VCaP (cell line): ENCODE data around the gene PTAR1.

ENCODE experiments used
- H3K27ac ChIP-seq: fragments of 450-650 bp; 2 replicates; pipeline ENCODE4 v1.5.1; 2017
- TF ChIP-seq, protein P1 (sequence below): fragments of 450-650 bp; conservative IDR thresholded peaks from 2 replicates; pipeline ENCODE4 v1.5.1; 2017; ENCODE audit warnings: mild to moderate bottlenecking, moderate library complexity

PTAR1 gene

DNA sequence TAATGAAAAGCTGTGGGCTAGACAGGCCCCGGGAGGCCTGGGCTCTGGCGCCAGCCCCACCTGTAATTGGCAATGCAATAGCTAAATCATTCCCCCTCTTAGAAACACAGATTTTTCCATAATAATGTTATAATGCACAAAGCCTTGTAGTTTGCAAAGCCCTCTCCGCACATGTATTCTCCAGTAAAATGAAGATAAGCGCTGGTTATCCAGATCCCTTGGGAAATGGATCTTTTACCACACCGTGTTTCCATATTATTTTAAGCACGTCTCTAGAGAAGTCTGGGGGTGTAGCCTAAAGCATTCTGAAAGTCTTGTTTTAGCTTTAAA is 86.5 kb downstream of the PTAR1 start:
- TF ChIP-seq, protein P1, sequence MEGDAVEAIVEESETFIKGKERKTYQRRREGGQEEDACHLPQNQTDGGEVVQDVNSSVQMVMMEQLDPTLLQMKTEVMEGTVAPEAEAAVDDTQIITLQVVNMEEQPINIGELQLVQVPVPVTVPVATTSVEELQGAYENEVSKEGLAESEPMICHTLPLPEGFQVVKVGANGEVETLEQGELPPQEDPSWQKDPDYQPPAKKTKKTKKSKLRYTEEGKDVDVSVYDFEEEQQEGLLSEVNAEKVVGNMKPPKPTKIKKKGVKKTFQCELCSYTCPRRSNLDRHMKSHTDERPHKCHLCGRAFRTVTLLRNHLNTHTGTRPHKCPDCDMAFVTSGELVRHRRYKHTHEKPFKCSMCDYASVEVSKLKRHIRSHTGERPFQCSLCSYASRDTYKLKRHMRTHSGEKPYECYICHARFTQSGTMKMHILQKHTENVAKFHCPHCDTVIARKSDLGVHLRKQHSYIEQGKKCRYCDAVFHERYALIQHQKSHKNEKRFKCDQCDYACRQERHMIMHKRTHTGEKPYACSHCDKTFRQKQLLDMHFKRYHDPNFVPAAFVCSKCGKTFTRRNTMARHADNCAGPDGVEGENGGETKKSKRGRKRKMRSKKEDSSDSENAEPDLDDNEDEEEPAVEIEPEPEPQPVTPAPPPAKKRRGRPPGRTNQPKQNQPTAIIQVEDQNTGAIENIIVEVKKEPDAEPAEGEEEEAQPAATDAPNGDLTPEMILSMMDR = no peak
- peak overlapping the region; percentile 88 for H3K27ac ChIP-seq

- H3K27ac ChIP-seq = peak overlapping the region; percentile 88
Measured at GRCh38 chr9:69672596-69673310, 87.1 kb downstream of the PTAR1 start.

DNA sequence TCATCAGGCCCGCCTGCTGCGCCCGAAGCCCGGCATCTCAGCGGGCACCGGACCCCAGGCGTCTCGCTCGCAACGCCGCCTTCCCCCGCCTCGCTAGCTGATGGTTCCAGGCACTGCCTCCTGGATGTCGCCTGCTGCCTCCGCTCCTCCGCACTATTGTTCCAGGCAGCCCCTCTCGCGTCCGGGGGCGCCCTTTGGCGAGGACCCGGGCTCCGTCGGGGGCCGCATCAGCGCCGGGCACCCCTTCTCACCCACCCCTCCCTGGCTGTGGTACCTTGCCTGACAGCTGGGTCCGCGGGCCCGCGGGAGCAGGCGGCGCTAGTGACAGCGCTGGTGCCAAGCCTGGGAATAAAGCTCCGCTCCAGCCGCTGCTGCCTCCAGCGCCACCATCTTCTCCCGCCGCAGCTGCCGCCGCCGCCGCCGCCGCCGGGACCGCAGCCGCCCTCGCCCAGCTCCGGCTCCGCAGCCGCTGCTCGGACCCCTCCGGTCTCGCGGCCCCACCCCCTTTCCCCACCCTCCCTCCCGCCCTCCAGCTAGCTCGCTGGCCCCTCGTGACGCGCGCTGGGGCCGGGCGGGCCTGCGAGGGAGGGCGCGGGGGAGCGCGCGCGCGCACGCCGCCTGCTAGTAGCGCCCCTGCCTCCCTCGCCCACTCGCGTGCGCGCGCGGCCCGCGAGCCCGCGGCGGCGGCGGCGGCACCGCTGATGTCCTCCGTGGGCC is 87.8 kb downstream of the PTAR1 start, which contains the start of gene APBA1:
APBA1 (minus strand) TSS at position 493 of the 717 bp plus-strand sequence.
- peak within 1 kb of the TSS; percentile 88 for H3K27ac ChIP-seq
- TF ChIP-seq, protein P1 = no peak

More at GRCh38 chr9:69672596-69673310, 87.1 kb downstream of the PTAR1 start:
- TF ChIP-seq, protein P1 = peak; percentile 92

DNA sequence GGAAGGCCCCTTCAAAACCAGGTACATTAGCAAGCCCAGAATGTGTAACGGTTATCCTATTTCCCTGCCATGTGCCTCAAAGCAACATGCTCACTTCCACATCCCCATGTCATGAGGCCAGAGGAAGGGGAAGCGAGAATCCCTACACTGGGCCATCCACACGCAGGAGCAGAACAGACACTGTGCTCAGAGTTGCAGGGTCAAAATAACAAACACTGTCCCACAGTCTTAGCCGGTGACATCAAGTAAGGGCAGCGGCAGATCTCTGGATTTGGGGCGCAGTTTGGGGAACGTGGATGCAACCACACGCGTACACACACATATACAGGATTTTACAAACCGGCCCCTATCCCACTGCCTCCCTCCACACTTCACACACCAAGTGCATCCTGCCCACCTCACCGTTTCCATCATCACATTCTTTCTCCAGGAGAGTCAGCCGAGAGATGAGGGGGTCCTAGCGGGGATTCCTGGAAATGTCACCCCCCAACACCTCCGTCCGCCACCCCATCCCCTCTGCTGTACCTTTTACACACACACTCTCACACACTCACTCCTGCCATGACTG is 88.4 kb downstream of the PTAR1 start:
- TF ChIP-seq, protein P1 = no peak
- H3K27ac ChIP-seq = peak overlapping the region; percentile 88

GRCh38 chr9:69667306-69667705 is 92.5 kb downstream of the PTAR1 start:
- H3K27ac ChIP-seq = no peak overlapping the region
- TF ChIP-seq, protein P1 = no peak

GRCh38 chr9:69660304-69660703 is 99.5 kb downstream of the PTAR1 start:
- H3K27ac ChIP-seq = no peak overlapping the region
- TF ChIP-seq, protein P1 = no peak
